Natural killer cell treated with Interleukin-12 subunit alpha and Interleukin-12 subunit beta and Interleukin-15 and Interleukin-18, amount 100 ng/mL, for 72 hours (primary cell): ENCODE results near the gene TOMM40. TPM values are rescaled to one million over a fixed set of nuclear protein-coding genes. Genes with fewer than 3 reads are reported as not detected.
"Not testable (repeated sequence)": the region's sequence is repeated elsewhere in the genome, so short reads cannot be mapped to it uniquely, and the experiment has no call there.

Experiments used
- ATAC-seq, 2 donors: fragments of 150-1000 bp; cut with Tn5 transposase in 1 of 2; sonication (Bioruptor Pico), chemical (Tn5 transposase) in 1 of 2; 2 replicates each; pipeline ENCODE4 v1.10.0; 2021
- DNase-seq: peaks from one replicate; pipeline ENCODE4 v3.0.0; 2022; ENCODE audit warnings: low spot score
- H3K27ac Mint-ChIP-seq, 2 donors: 1 replicate in 1 of 2; 2 replicates in 1 of 2; pipeline ENCODE4 v1.8.0; 2022; ENCODE audit warnings: mixed read lengths in 2 of 2, mild to moderate bottlenecking in 1 of 2, moderate library complexity in 1 of 2
- H3K27me3 Mint-ChIP-seq, 2 donors: 1 replicate in 1 of 2; 2 replicates in 1 of 2; pipeline ENCODE4 v1.8.0; 2022; ENCODE audit warnings: mixed read lengths in 2 of 2
- H3K36me3 Mint-ChIP-seq: one replicate; pipeline ENCODE4 v1.8.0; 2022; ENCODE audit warnings: mixed read lengths
- H3K4me1 Mint-ChIP-seq, 2 donors: 1 replicate in 1 of 2; 2 replicates in 1 of 2; pipeline ENCODE4 v1.8.0; 2022; ENCODE audit warnings: low read depth in 2 of 2, mixed read lengths in 2 of 2, mild to moderate bottlenecking in 1 of 2
- H3K4me3 Mint-ChIP-seq: one replicate; pipeline ENCODE4 v1.8.0; 2022; ENCODE audit warnings: mixed read lengths
- H3K9me3 Mint-ChIP-seq: 2 replicates; pipeline ENCODE4 v1.8.0; 2022; ENCODE audit warnings: mixed read lengths
- total RNA-seq, 2 donors: library from RNA; stranded (reverse); gene quantifications; one replicate each; pipeline ENCODE4 v1.2.3, GENCODE V29; 2022

The TOMM40 gene
- total RNA-seq, 2 donors from 2014 or later = 119 to 240 TPM

GRCh38 chr19:44894946-44895345 is 3.9 kb downstream of the TOMM40 start:
- ATAC-seq = no peak

GRCh38 chr19:44897835-44898234 is 6.8 kb downstream of the TOMM40 start:
- no peaks in the 10 kb centered on the region for H3K27me3 Mint-ChIP-seq
- peaks cover 5 to 7% of the 10 kb centered on the region in 2 donors for H3K4me1 Mint-ChIP-seq

More at GRCh38 chr19:44894946-44895345, 3.9 kb downstream of the TOMM40 start:
- Mint-ChIP-seq H3K27ac (no peak overlapping the region), H3K4me1 (peaks cover 25 to 28% of the 10 kb centered on the region in 2 donors), H3K27me3 (no peaks in the 10 kb centered on the region), H3K36me3 (peaks cover 9% of the 10 kb centered on the region), H3K9me3 (no peaks in the 10 kb centered on the region), H3K4me3 (no peak overlapping the region)
- DNase-seq = no peak

GRCh38 chr19:44900328-44901244 is 9.5 kb downstream of the TOMM40 start:
- Mint-ChIP-seq H3K27me3 (no peaks in the 10 kb centered on the region), H3K36me3 (peaks cover 4% of the 10 kb centered on the region)

More at GRCh38 chr19:44897835-44898234, 6.8 kb downstream of the TOMM40 start:
- Mint-ChIP-seq H3K36me3 (peaks cover 4% of the 10 kb centered on the region), H3K27ac (no peak overlapping the region), H3K4me3 (no peak overlapping the region), H3K9me3 (no peaks in the 10 kb centered on the region)
- DNase-seq = no peak
- no peak for ATAC-seq

GRCh38 chr19:44903216-44903601 is 12.2 kb downstream of the TOMM40 start:
- H3K4me3 Mint-ChIP-seq = no peak overlapping the region
- DNase-seq (no peak), ATAC-seq (no peak)
- H3K27me3 Mint-ChIP-seq = peaks cover 8% of the 10 kb centered on the region in 2 donors
- H3K9me3 Mint-ChIP-seq = no peaks in the 10 kb centered on the region
- no peaks in the 10 kb centered on the region for H3K36me3 Mint-ChIP-seq
- H3K27ac Mint-ChIP-seq = no peak overlapping the region
- H3K4me1 Mint-ChIP-seq = peaks cover 4 to 6% of the 10 kb centered on the region in 2 donors

More at GRCh38 chr19:44900328-44901244, 9.5 kb downstream of the TOMM40 start:
- H3K9me3 Mint-ChIP-seq = no peaks in the 10 kb centered on the region
- no peak overlapping the region for H3K27ac Mint-ChIP-seq
- no peak overlapping the region for H3K4me3 Mint-ChIP-seq
- ATAC-seq (no peak), DNase-seq (no peak)
- no peaks in the 10 kb centered on the region for H3K4me1 Mint-ChIP-seq

GRCh38 chr19:44903602-44904425 is 12.8 kb downstream of the TOMM40 start:
- H3K27me3 Mint-ChIP-seq = peaks cover 8% of the 10 kb centered on the region in 2 donors
- no peak overlapping the region for H3K4me3 Mint-ChIP-seq
- DNase-seq (peak; percentile 78), ATAC-seq (peak; percentile 55 to 59)
- peaks cover 4 to 6% of the 10 kb centered on the region in 2 donors for H3K4me1 Mint-ChIP-seq
- H3K9me3 Mint-ChIP-seq = no peaks in the 10 kb centered on the region
- no peak overlapping the region for H3K27ac Mint-ChIP-seq
- no peaks in the 10 kb centered on the region for H3K36me3 Mint-ChIP-seq

GRCh38 chr19:44904426-44904994 is 13.5 kb downstream of the TOMM40 start:
- Mint-ChIP-seq H3K4me3 (no peak overlapping the region), H3K27ac (no peak overlapping the region), H3K27me3 (peaks cover 8% of the 10 kb centered on the region in 2 donors), H3K4me1 (peaks cover 4 to 6% of the 10 kb centered on the region in 2 donors), H3K36me3 (no peaks in the 10 kb centered on the region), H3K9me3 (no peaks in the 10 kb centered on the region)
- DNase-seq = no peak
- ATAC-seq = no peak

- H3K27ac Mint-ChIP-seq = no peak within 1 kb of the TSS
These were observed 14.5 kb downstream of the TOMM40 start, which contains the start of gene APOE for GRCh38 chr19:44905437-44906160. TSS of gene APOE (plus strand) at chr19:44905796. CDS start at chr19:44906625, 829 bp downstream.

GRCh38 chr19:44907613-44908012 is 16.6 kb downstream of the TOMM40 start:
- peaks cover 8 to 14% of the 10 kb centered on the region in 2 donors for H3K27me3 Mint-ChIP-seq
- H3K27ac Mint-ChIP-seq = no peak overlapping the region
- no peak for ATAC-seq
- H3K4me3 Mint-ChIP-seq = no peak overlapping the region
- peaks cover 4 to 6% of the 10 kb centered on the region in 2 donors for H3K4me1 Mint-ChIP-seq
- DNase-seq = no peak
- no peaks in the 10 kb centered on the region for H3K9me3 Mint-ChIP-seq
- H3K36me3 Mint-ChIP-seq = no peaks in the 10 kb centered on the region

More at GRCh38 chr19:44905437-44906160, 14.5 kb downstream of the TOMM40 start, which contains the start of gene APOE:
- no peak within 1 kb of the TSS for H3K4me3 Mint-ChIP-seq
- H3K9me3 Mint-ChIP-seq = no peaks in the 10 kb centered on the region
- peaks cover 8% of the 10 kb centered on the region in 2 donors for H3K27me3 Mint-ChIP-seq
- H3K36me3 Mint-ChIP-seq = no peaks in the 10 kb centered on the region
- ATAC-seq (no peak), DNase-seq (no peak)
- peaks cover 4 to 6% of the 10 kb centered on the region in 2 donors for H3K4me1 Mint-ChIP-seq

GRCh38 chr19:44908074-44908835 is 17.2 kb downstream of the TOMM40 start:
- no peak overlapping the region for H3K4me3 Mint-ChIP-seq
- H3K9me3 Mint-ChIP-seq = no peaks in the 10 kb centered on the region
- no peak overlapping the region for H3K27ac Mint-ChIP-seq
- H3K27me3 Mint-ChIP-seq = peaks cover 8 to 16% of the 10 kb centered on the region in 2 donors
- no peaks in the 10 kb centered on the region for H3K36me3 Mint-ChIP-seq
- ATAC-seq (no peak), DNase-seq (no peak)
- H3K4me1 Mint-ChIP-seq = peaks cover 4 to 6% of the 10 kb centered on the region in 2 donors

- no peaks in the 10 kb centered on the region for H3K36me3 Mint-ChIP-seq
- no peak overlapping the region for H3K4me3 Mint-ChIP-seq
- DNase-seq = no peak
- H3K4me1 Mint-ChIP-seq = peaks cover 4 to 6% of the 10 kb centered on the region in 2 donors
- H3K27ac Mint-ChIP-seq = no peak overlapping the region
- H3K9me3 Mint-ChIP-seq = no peaks in the 10 kb centered on the region
- peaks cover 14 to 18% of the 10 kb centered on the region in 2 donors for H3K27me3 Mint-ChIP-seq
- ATAC-seq = no peak
These were observed 17.8 kb downstream of the TOMM40 start for GRCh38 chr19:44908836-44909261.

- no peak for DNase-seq
- ATAC-seq = no peak
- Mint-ChIP-seq H3K36me3 (no peaks in the 10 kb centered on the region), H3K4me1 (peaks cover 7 to 11% of the 10 kb centered on the region in 2 donors), H3K9me3 (no peaks in the 10 kb centered on the region), H3K27me3 (peaks cover 20 to 22% of the 10 kb centered on the region in 2 donors), H3K4me3 (no peak overlapping the region), H3K27ac (no peak overlapping the region)
These were observed 18.7 kb downstream of the TOMM40 start for GRCh38 chr19:44909775-44910174.

- not testable (repeated sequence) for H3K36me3 Mint-ChIP-seq, H3K9me3 Mint-ChIP-seq, H3K4me1 Mint-ChIP-seq, ATAC-seq, H3K27ac Mint-ChIP-seq, DNase-seq, H3K4me3 Mint-ChIP-seq
- H3K27me3 Mint-ChIP-seq = peaks cover 12 to 15% of the 10 kb centered on the region in 2 donors
These were observed 20.8 kb downstream of the TOMM40 start for GRCh38 chr19:44911896-44912295.
